ENCODE data around the gene ANOS1. TPM values are rescaled to one million over a fixed set of nuclear protein-coding genes. Genes with fewer than 3 reads are reported as not detected.

Gene ANOS1
- total RNA-seq, 1 donor: 7.5 TPM

Other genes starting within 250 kb of the ANOS1 start
- gene FAM9A, start 69.2 kb upstream of the ANOS1 start, total RNA-seq (ENCODE audit: low replicate concordance): not detected in 2 replicates